NB4 (cell line): ENCODE results near the gene TEAD4.

Experiments
- MYC ChIP-seq: IDR thresholded peaks from 2 replicates; pipeline ENCODE4 v1.6.1; 2011; ENCODE audit warnings: low read depth, low read length
- POLR2A ChIP-seq: IDR thresholded peaks from 2 replicates; pipeline ENCODE4 v1.6.1; 2011; ENCODE audit warnings: mild to moderate bottlenecking; ENCODE audit not compliant: insufficient read length; ENCODE audit errors: extremely low read depth
- TF ChIP-seq, protein P1 (sequence below): IDR thresholded peaks from one replicate; pipeline ENCODE4 v1.5.1; 2012; ENCODE audit warnings: low read depth, low read length
- TF ChIP-seq, protein P2 (sequence below): IDR thresholded peaks from 2 replicates; pipeline ENCODE4 v1.6.1; 2011; ENCODE audit warnings: low read depth, low read length

DNA sequence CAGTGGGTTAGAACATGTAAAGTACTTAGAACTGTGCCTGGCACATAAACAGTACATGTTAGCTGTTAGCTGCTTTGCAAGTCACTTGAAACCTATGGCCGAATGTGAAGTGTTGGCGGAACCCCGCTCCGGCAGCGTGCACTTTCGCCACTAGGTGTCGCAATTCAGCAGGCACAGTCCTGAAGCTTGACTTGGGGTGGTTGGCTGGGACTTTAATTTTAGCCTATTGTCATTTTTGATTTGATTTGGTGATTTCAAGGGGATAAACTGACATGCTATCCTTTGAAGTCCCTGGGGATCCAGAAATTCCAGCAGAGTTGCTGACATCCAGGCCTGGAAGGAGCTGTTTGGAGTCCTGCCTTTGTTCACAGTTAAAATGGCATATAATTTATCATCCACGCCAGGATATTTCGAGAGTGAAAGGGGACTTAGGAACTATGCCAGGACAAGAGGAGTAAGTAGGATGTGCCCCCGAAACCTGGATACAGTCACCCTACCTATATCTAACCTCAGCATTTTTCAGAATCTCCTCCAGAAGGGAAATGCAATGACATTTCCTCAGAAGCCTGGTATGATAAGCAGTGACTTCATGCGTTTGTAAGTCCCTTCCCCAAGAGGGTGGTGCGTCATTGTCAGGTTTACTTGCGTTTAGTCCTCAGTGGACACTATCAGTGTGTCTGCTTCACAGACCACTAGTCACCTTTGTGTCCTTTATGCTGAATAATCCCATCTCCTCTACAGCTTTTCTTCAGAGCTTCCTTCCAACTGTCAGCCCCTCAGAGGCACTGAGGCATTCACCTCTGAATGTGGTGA, 114.4 kb downstream of the TEAD4 start:
- TF ChIP-seq, protein P1, sequence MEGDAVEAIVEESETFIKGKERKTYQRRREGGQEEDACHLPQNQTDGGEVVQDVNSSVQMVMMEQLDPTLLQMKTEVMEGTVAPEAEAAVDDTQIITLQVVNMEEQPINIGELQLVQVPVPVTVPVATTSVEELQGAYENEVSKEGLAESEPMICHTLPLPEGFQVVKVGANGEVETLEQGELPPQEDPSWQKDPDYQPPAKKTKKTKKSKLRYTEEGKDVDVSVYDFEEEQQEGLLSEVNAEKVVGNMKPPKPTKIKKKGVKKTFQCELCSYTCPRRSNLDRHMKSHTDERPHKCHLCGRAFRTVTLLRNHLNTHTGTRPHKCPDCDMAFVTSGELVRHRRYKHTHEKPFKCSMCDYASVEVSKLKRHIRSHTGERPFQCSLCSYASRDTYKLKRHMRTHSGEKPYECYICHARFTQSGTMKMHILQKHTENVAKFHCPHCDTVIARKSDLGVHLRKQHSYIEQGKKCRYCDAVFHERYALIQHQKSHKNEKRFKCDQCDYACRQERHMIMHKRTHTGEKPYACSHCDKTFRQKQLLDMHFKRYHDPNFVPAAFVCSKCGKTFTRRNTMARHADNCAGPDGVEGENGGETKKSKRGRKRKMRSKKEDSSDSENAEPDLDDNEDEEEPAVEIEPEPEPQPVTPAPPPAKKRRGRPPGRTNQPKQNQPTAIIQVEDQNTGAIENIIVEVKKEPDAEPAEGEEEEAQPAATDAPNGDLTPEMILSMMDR = peak; percentile 97
- TF ChIP-seq POLR2A = no peak
- 0 out of 2 replicates have a peak, but pooled peaks have one; percentile 32 for TF ChIP-seq MYC
- TF ChIP-seq, protein P2, sequence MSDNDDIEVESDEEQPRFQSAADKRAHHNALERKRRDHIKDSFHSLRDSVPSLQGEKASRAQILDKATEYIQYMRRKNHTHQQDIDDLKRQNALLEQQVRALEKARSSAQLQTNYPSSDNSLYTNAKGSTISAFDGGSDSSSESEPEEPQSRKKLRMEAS = peak; percentile 80
